HG03095 (cell line): ENCODE data around the gene NCCRP1.

Source experiments
- ATAC-seq: cut with Tn5 transposase; IDR thresholded peaks from one replicate; pipeline ENCODE4 v1.9.1; 2021; ENCODE audit warnings: moderate library complexity; ENCODE audit not compliant: unreplicated experiment

The NCCRP1 gene

GRCh38 chr19:39196860-39197562, at the start of gene NCCRP1:
TSS of gene NCCRP1 (plus strand) at chr19:39196964. CDS start at chr19:39196983, 19 bp downstream.
- ATAC-seq: no peak

GRCh38 chr19:39147480-39147879, 49.3 kb upstream of the NCCRP1 start:
- ATAC-seq: no peak

- no peak for ATAC-seq
These were observed 47.7 kb upstream of the NCCRP1 start for GRCh38 chr19:39148939-39149529.

- ATAC-seq: no peak
These were observed 46.5 kb upstream of the NCCRP1 start for GRCh38 chr19:39150235-39150634.

- ATAC-seq: no peak
These were observed 45.8 kb upstream of the NCCRP1 start for GRCh38 chr19:39150807-39151600.

- ATAC-seq: no peak
These were observed 44.7 kb upstream of the NCCRP1 start for GRCh38 chr19:39152066-39152465.

- no peak for ATAC-seq
These were observed 42.6 kb upstream of the NCCRP1 start for GRCh38 chr19:39154100-39154628.

- ATAC-seq: no peak
These were observed 42.1 kb upstream of the NCCRP1 start for GRCh38 chr19:39154629-39155100.

GRCh38 chr19:39155114-39155700, 41.6 kb upstream of the NCCRP1 start:
- ATAC-seq: no peak

- ATAC-seq: no peak
These were observed 41.0 kb upstream of the NCCRP1 start for GRCh38 chr19:39155741-39156140.

GRCh38 chr19:39156326-39157230, 40.2 kb upstream of the NCCRP1 start:
- ATAC-seq: no peak

- ATAC-seq: no peak
These were observed 39.3 kb upstream of the NCCRP1 start for GRCh38 chr19:39157275-39157996.

- ATAC-seq: no peak
These were observed 38.8 kb upstream of the NCCRP1 start for GRCh38 chr19:39157997-39158389.

GRCh38 chr19:39158646-39159260, 38.0 kb upstream of the NCCRP1 start:
- no peak for ATAC-seq

GRCh38 chr19:39160523-39160861, 36.3 kb upstream of the NCCRP1 start:
- ATAC-seq: no peak

GRCh38 chr19:39160889-39161672, 35.7 kb upstream of the NCCRP1 start:
- no peak for ATAC-seq

GRCh38 chr19:39162441-39163043, 34.2 kb upstream of the NCCRP1 start:
- no peak for ATAC-seq

GRCh38 chr19:39163621-39164020, 33.1 kb upstream of the NCCRP1 start:
- no peak for ATAC-seq
